SH-SY5Y (cell line): ENCODE measurements around the gene USP7.

Experiments used
- GATA2 ChIP-seq: IDR thresholded peaks from 2 replicates; pipeline ENCODE4 v1.6.1; 2011; ENCODE audit warnings: mild to moderate bottlenecking, low read depth, low read length
- GATA3 ChIP-seq: IDR thresholded peaks from 2 replicates; pipeline ENCODE4 v1.6.1; 2011; ENCODE audit warnings: low read depth, mild to moderate bottlenecking, low read length, moderate library complexity

The USP7 gene

GRCh38 chr16:8925455-8925854 lies 38.3 kb downstream of the USP7 start:
- TF ChIP-seq GATA3 (no peak), GATA2 (no peak)

GRCh38 chr16:8924214-8924613 lies 39.5 kb downstream of the USP7 start:
- no peak for TF ChIP-seq GATA3
- no peak for TF ChIP-seq GATA2

- TF ChIP-seq GATA2 (no peak), GATA3 (no peak)
Observed at GRCh38 chr16:8923199-8923598, 40.5 kb downstream of the USP7 start.

DNA sequence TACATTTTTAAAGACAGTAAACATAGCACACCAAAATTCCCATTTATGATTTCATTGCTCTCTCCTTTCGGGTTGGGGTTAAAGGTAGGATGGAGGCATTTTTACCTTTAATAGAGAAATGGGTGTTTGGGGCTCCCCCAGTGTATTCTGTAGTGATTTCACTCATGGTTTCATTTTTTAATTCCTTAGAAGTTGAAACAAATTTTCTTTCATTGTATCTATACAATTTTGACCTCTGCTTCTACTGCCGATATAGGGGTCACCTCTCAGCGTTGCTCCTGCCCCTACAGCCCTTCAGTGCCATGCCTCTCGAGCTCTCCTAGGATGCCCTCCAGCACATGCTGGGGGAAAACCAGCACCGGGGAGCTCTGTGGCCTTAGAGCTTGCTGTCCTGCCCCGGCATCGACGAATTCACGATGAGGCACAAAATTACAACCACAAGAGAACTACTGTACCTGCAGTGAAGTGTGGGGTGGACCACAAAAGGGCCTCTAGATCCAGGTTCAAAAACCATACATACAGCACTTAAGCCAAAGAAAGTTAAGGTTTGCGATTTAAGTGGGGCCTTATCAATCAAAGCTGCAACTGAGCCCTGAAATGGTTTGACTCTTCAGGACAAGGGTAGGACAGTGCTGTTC lies 42.2 kb downstream of the USP7 start:
- no peak for TF ChIP-seq GATA3
- no peak for TF ChIP-seq GATA2

DNA sequence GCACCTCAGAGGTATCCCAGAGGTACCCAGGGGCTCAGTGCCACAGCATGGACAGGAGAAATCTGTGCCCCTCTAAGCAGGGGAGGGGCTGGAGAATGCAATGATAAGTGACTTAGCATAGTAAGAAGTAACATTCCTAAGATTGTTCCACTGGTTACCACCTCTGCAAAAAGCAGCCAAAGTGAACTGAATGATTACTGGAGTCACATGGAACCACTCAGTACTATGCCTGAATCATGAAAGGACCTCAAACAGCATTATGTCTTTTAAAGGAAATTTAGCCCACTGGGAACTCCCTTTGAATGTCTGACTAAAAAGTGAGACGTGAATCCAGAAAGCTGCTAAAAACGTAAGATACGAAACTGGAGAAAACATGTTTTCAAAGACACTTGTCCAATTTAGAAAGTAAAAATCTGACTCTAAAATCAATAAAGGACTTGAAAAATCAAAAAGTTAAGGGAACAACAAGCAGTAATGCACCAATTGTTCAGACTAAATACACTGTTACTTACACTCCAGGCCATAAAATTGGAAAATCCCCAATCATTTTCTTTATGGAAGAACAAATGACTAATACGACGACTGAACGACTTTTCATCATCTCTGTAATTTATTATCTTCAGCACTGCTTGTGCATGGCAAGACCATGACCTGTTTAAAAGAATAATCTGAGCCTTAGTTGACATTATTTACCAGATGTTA lies 42.9 kb downstream of the USP7 start:
- TF ChIP-seq GATA2 (no peak), GATA3 (no peak)

DNA sequence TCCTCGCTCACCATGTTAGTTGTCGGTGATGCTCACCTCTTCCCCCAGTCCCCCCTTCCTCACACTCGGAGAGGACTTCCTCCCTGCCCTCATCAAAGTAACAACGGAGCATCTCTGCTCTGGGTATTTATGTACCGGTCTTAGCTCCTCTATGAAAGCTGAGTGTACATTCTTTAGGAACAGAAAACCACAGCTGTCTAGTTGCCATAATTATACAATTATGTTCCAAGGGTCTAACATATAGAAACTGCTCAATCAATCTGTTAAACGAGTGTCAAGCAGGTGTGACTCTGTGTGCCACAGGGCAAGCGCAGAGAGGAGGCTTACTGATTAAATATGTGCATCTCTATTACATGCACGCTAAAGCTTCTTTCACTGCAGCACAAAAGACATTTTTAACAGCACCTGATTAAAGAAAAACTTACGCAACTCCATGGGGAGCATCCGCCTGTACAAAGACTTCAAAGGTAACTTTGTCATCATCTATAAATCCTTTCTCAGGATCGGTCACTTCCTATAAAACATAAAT lies 43.7 kb downstream of the USP7 start:
- TF ChIP-seq GATA3 (no peak), GATA2 (no peak)

DNA sequence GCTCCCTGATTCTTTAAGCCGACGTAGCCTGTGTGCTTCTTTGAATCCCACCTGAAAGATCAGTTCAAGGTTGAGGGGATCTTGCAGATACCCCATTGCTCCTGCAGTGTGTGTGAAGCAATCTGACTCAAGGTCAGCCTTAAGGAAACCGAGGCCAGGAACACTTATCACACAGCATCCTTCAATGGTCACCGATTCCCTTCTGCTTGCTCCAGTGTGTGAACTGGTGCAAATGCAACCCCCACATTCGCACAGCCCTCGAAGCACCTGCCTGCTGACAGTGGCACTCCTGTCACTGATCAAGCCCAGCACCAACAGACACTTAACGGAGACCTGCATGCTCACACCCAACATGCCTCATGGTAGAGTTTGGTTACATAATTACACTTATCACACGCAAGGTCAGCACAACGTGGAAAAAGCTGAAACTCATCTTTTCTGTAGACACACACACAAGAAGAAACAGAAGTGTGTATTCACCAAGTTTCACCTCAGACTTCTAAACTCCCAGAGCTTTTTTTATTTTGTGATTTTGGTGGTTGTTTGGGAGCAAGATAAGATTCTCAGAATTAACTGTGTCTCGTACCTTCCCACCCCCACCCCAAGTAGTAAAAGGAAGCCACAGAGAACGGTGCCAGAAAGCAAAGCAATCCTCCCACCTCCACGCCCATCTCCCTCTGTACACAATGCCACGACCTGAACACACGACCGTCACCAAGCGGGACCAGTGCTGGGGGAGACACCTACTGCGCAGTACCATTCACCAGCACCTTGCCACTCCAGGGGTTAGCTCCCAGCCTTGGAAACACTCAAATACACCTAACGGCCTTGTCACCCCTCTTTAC lies 44.4 kb downstream of the USP7 start:
- TF ChIP-seq GATA3 (no peak), GATA2 (no peak)

- TF ChIP-seq GATA2 (no peak), GATA3 (no peak)
Observed at GRCh38 chr16:8916541-8917225, 47.0 kb downstream of the USP7 start.

DNA sequence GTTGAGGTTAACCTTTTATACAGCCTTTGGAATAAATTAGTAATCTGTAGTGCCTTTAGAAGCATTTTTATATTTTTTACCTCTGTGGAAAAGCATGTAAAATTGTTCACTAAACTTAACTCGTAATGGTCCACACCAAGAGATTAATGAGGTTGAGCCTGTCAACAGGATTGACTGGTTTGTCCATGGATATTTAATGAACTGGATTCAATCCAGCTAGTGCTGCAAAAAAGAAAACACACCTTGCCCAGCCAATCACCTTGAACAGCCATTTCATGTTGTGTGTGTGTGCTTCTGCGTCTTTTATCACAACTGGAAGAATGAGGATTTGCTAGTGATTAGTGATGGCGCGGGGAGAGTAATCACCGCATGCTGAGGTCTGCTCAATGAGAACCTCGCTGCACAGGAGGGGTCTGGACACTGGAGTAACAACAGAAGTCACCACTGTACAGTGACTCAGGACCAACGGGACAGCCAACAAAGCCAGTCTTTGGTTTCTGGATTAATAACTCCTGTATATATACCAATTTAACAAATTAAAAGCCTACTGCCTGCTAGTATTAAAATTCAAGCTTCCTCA lies 47.9 kb downstream of the USP7 start:
- TF ChIP-seq GATA3 (no peak), GATA2 (no peak)

- TF ChIP-seq GATA2 (no peak), GATA3 (no peak)
Observed at GRCh38 chr16:8914098-8914497, 49.6 kb downstream of the USP7 start.

- TF ChIP-seq GATA2: no peak
- TF ChIP-seq GATA3: no peak
Observed at GRCh38 chr16:8912793-8913192, 50.9 kb downstream of the USP7 start.

- TF ChIP-seq GATA2 (no peak), GATA3 (no peak)
Observed at GRCh38 chr16:8910811-8911210, 52.9 kb downstream of the USP7 start.

DNA sequence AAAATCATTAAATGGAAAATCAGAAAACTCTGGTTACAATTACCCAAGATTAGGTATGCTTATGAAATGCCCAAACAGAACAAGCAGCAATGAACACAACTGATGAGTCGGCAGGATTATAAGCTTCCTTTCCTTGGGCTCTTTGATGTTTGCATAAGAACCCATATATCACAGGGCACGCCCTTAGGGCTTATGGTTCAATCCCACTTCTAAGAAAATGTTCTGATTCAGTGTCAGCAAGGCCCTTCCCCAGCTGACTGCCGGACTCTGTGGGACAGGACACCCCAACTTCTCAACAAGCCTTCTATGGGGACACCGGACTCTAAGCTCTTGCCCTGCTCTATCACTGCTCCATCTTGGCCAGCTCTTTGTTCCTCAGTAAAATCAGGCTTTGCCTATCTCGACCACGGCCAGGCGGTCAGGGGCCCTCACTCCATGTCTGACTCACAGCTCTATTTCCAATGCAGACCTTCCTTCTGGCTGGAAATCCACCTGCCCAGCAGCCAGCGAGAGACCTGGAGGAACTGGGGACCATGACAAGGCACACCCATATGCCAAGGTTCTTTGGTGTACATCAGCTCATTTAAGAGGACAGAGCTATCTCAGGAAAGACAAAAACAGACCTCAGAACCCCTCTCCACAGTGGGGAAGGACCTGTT lies 54.8 kb downstream of the USP7 start:
- TF ChIP-seq GATA2 (no peak), GATA3 (no peak)

- TF ChIP-seq GATA3: no peak
- no peak for TF ChIP-seq GATA2
Observed at GRCh38 chr16:8907096-8907495, 56.6 kb downstream of the USP7 start.
